Astrocyte of the hippocampus (primary cell): Measurements from ENCODE around the gene UVSSA.

Source experiments
- DNase-seq: peaks from one replicate; pipeline ENCODE4 v3.0.0; 2011; ENCODE audit warnings: low read depth, low spot score

The UVSSA gene

DNA sequence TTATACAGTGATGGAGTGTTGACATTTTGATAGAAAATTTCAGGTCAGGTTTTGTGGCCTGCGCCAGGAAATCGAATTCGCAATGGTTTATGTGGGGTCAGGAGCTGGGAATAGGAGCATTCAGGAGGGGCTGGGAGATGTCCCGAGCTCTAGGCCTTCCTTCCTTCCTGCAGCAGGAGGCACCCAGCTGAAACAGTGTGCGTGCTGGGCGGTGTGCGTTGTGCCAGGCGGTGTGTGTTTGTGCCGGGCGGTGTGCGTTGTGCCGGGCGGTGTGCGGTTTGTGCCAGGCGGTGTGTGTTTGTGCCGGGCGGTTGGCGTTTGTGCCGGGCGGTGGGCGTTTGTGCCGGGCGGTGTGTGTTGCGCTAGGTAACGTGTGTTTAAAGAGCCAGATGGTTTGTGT is 1.7 kb downstream of the UVSSA start:
- DNase-seq = no peak

DNA sequence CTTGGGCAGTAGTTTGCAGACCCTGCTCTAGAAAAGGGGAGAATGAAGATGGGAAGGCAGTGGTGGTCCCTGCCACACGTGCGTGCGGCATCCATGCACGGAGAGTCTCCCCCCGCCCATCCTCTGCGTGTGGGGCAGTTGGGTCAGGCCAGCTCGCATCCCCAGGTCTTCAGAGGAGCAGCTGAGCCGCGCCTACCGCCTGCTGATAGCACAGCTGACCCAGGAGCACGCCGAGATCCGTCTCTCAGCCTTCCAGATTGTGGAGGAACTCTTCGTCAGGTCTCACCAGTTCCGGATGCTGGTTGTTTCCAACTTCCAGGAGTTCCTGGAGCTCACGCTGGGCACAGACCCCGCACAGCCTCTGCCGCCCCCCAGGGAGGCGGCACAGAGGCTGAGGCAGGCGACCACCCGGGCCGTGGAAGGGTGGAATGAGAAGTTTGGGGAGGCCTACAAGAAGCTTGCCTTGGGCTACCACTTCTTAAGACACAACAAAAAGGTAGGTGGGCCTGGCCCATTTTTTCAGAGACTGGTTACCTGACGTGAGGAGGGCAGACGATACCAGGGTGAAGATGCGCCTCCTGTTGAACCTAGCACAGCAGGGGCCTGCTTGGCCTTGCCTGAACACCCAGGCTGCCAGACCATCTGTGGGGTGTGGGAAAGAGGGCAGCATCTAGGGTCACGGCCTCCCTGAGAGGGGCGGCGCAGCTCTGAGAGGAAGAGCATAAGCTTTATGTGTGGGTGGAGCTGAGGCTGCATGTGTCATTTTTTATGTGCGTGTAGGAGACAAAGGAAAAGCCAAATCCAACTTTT is 2.6 kb downstream of the UVSSA start:
- no peak for DNase-seq

DNA sequence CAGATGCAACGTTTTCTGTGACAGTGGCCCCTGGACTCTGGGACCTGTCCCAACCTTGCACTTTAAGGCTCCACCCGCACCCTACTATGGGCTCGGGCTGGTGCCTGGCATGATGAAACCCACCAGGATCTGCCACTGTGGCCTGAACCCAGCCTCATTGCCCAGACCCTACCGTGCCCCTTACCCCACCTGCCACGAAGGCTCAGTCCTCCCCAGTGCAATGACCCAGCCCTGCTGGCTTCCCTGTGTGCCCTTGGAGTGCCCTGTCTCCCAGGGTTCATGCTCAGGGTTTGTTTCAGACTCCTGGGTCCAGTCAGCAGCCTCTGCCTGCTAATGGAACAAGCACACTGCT is 3.1 kb downstream of the UVSSA start:
- DNase-seq = no peak

DNA sequence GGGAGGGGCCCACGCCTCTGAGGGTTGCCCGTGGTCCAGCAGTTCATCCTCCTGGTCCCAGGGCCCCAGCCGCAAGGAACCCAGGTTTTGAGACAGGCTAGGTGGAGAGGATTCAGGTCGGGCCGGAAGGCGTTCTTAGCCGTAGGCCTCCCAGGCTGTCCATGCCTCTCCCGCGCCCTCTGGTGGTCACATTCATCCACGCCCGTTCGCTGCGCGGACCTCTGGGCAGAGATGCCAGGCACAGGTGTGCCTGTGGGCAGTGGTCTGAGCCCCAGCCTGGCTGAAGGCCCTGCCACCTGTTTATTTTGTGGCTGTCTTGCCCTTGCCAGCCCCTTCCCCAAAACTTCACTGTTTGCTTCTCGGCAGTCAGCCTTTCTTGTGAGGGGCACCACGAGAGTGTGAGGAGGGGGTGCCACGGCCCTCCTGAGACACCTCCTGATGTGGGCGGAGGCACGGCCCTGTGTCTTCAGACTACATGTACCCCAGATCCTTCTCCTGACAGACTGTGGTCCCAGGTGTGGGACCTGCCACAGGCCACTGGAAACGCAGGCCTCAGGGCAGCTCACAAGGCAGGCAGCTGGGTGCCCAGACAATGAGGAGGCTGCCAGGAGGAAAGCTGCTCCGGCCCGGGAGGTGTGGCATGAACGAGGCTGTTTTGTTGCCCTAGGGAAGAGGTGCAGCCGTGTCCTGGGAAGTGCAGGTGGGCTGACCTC is 5.0 kb downstream of the UVSSA start:
- DNase-seq = peak; percentile 90

DNA sequence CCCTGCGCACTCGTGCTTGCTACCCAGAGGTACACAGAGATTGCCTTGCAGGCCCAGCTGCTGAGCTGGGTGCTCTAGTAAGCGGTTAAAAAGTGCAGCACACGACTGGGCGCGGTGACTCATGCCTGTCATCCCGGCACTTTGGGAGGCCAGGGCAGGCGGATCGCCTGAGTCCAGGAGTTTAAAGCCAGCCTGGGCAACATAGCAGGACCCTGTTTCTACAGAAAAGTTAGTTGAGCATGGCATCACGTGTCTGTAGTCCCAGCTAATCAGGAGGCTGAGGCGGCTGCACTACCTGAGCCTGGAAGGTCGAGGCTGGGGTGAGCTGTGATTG is 5.5 kb downstream of the UVSSA start:
- no peak for DNase-seq

DNA sequence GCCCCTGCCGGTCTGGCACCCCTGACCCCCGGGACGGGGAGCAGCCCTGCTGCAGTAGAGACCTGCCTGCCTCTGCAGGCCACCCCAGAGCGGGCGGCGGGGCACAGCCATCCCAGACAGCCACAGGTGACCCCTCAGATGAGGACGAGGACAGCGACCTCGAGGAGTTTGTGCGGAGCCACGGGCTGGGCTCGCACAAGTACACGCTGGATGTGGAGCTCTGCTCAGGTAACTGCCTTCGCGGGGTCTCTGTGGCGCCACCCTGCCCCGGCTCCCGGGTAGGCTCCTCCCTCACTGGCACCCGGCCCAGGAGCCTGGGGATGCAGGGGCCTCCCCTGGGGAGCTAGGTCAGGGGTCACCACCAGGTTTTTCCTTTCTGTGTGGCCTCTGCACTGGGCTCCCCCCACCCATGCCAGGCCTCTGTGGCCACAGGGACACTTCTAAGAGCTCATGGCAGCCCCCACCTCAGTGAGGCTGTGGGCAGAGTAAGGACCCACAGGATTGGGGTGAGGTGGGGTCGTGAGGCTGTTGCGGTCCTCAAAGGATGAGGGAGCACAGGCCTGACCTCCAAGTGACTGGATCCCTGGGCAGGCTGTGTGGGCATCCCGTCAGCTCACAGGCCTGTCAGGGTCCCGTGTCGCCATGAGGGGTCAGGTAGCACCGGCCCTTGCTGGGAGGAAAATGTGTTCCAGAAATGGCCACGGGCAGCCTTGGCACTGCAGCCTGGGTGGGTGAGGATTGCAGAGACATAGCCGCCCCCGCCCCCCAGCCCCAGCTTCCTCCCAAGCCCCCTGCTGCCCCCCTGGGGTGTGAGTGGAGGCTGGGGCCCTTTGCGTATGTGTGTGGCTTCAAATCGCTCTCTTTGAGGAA is 6.4 kb downstream of the UVSSA start:
- DNase-seq = no peak

DNA sequence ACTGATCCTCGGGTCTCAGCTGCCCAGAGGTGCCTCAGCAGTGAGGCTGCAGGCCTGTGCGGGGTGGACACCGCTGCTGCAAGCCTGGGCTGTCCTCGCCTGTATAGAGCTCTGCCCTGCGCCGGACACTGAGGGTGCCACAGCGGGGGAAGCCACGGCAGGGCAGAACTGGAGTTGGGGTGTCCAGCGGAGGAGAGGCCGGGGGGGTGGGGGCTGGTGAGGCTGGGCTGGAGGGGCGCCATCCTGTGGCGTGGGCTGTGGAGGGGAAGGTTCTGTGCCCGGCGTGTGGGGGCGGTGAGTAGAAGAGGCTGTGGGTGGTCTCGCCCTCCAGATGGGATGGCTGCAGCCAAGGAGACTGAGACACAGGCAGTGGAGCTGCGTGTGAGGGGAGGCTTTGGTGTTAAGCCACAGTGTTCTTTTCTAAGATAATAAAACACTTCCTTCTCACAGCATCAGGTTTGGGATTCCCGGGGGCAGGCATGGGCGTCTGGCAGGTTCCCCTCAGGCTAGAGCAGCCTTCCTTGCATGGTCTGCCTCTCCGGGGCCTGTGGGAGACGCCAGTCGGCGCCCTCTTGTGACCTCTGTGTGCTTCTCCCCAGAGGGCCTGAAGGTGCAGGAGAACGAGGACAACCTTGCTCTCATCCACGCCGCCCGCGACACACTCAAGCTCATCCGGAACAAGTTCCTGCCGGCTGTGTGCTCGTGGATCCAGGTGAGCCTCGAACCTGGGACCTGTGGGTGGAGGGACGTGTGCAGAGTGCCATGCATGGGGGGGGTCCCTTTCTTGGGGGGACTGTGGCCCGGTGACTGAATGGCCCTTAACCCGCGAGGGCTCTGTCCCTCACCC is 7.4 kb downstream of the UVSSA start:
- no peak for DNase-seq

DNA sequence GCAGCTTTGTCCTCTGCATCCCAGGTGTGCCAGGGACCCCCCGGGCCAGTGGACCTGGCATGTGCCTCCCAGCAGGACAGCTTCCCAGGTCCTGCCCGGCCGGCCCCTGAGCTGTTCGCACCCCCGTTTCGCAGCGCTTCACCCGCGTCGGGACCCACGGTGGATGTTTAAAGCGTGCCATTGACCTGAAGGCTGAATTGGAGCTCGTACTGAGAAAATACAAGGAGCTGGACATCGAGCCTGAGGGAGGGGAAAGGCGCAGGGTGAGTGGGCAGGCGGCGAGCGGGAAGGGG is 7.9 kb downstream of the UVSSA start:
- DNase-seq = no peak

DNA sequence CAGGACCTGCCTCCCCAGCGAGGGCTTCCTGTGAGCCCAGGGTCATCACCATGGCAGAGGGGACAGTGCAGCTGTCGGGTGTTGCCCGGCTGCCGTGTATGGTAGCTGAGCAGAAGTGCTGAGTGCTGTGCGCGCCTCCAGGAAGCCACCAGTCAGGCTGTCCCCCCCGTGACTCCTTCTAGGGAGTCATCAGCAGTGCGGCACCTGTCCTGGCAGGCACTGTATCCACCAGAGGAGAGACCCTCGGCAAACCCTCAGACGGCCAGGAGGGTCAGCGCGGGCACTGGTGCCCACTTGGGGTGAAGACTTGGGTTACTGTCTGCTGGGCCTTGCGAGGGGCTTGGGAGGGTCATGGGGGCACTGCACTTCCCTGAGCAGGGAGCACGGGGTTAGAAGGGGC is 8.4 kb downstream of the UVSSA start:
- no peak for DNase-seq

DNA sequence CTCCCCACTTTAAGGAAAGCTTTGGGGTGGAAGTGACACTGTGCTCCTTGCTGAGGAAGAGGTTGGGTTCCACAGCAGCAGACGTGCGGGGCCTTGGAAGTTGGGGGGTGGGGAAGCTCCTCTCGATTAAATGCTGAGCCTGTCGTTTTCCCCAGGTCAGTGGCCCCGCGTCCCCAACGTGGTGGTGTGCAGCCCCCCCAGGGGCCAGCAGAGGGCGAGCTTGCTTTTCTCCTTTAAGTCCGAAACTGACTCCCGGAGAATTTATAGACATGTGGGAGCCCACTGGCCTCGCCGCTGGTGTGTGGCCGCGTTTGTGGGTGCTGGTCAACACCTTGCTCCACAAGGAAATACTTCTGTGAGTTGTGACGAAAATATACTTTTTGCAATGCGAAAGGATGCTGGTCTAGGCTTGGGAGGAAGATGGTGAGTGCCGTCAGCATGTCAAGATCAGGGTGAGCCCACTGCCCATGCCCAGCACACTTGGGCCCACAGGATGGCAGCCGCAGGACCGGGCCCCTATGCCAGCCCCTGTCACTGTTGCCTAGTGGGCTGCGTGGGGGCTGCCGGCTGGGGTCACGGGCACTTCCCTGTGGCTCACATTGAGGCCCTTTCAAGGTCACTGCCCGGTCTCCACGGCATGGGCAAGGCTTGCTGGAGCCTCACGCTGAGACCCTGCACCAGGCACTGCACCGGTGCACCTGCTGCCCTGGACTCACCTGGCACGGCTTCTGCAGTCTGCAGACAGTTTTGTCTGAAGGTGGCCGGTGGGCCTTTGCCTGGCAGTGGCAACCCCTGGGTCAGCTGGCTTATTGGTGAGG is 9.4 kb downstream of the UVSSA start:
- DNase-seq = peak; percentile 73

DNA sequence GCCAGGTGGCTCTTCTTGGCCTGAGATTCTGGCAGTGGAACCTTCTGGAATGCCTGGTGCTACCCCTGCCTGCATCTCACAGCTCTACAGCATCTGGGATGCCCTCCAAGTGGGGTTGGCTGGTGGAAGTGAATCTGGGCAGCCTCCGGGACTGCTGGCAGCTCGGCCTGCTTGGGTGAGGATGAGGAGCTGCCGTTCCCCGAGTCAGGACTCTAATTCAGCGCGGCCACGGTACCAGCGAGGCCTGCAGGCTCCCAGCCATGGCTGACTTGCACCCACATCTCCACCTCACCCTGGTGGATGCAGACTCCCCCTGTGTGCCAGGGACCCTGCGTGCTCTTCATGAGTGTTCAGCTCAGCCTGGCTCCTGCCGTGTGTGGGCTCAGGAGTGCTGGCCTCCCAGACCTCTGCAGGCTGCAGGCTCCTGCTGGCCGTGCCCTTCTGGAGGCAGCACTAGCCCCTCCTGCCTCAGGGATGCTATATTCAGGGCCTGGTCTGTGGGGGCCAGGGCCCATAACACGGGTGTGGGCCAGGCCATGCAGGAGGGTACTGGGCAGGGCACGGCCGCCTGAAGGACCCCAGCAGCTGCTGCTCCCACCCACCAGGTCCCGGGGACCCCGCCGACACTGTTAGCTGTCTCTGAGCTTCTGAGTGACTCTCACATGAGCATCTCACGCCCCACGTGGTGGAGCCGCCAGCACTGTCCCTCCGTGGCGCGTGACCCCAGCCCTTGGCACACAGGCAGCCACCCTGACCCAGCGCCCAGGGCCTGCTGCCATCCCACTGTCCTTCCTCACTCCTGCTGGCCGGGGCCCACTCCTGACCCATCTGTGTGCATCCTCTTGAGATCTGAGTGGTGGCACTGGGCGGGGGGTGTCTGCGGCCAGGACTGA is 10.6 kb downstream of the UVSSA start:
- no peak for DNase-seq

DNA sequence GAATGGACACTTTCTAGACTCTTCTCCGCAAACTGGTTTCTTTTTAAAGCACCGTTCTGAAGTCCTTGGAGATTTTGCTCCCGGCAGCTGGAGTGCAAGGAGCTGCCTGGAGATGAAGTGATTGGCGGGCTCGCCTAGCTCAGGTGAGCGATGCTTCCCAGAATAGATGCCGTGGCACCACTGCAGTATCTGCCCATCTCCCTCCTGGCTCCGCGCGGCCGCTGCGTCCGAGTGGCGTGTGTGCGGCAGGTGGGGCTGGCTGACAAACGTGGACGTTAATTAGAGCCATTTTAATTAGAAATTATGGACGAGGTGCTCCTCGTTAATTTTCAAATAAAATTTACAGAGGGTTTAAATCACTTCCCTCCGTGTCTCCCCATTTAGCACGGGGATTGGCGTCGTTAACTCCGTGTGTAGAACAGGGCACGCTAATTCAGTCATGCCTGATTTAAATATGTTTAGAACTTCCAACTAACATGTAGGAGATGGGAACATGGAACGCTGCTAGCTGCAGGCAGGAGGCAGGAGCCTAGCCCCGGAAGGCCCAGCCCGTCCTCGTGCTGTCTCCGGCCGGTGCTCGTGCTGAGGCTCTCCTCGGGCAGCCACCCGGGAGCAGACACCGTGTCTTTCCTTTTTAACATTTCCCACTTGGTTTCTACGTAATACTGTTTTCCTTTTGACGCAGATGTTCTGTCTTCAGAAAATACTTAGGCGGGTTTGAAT is 11.6 kb downstream of the UVSSA start:
- DNase-seq = no peak

DNA sequence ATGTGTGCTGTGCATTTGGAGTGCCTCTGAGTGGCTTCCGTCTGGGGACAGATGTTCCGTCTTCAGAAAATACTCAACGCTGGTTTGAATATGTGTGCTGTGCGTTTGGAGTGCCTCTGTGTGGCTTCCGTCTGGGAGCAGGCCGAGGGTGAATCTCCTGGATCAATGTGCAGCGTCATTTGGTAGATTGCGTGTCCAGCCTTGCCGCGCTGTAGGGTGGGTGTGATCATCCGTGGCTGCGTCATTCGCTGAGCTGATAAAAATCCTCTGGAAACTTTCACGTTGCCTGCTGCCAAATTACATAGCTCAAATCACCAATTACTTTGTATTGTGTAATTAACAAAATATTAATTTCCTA is 12.1 kb downstream of the UVSSA start:
- no peak for DNase-seq

DNA sequence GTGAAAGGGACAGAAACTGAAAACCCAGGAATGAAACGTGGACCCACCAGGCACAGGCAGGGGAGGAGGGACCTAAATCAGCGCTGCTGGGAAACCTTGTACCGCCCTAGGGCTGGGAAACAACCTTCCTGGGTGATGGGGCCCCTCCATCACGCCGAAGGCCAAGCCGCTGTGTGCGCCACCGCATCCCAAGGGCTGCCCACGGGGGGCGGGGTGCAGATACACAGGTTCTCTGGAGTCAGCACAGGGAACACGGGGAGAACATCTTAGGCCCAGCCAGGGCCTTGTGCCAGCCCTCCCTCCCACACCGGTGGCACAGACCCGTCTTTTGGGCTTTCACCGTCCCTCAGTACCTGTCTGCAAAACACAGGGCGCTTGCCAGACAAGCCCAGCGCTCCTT is 13.0 kb downstream of the UVSSA start:
- no peak for DNase-seq

DNA sequence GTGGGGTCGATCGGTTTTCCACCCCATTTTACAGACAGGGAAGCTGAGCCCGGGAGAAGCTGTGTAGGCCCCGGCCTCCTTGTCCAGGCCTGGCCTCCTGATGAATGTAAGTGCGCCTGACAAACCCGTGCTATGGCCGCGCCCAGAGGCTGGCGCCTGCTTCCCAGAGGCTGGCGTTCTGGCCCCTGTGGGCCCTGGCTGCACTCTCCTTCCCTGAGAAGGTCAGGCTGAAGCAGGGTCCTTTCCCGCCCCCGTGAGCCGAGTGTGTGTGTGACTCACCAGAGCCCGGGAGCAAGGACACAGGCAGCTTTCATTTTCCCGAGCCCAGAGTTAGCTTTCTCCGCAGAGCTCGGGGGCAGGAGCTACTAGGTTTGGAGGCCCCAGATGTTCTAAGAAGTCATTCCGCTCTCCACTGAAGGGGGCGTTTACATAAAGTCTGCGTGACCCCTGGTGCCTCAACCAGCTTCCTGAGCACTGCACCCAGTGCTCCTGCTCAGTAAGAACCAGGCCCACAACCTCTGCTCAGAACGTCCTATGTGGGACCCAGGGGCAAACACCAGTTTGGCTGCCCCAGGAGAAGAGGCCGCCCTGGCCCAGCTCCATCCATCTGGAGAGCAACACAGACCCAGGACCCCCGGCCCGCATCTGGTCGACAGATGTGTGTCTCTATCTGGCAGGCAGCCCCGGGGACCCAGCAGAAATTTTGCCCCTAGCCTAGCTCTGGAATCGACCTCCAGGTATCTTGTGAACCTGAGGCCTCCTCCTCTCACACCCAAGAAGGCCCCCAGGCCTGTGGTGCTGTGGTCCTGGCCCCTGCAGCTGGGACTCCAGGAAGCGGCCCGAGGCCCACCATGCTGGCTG is 13.6 kb downstream of the UVSSA start:
- DNase-seq = peak; percentile 55

DNA sequence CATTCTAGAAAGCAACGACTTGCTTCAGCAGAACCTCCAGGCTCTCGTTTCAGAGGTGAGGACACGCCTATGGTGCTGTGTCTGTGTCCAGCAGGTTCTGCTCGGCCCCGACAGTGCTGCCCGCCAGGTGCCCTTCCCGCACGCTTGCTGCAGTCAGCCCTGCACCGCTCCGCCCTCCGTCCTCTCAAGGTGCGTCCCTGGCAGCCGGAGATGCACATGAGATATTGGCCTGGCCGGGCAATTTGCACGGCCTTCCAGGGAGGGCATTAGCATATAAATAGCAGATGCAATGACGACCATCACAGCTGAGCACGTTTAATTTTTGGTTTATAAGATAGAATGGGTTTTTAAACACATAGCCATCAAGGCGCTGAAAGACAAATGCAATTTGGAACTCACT is 14.4 kb downstream of the UVSSA start:
- DNase-seq = no peak

DNA sequence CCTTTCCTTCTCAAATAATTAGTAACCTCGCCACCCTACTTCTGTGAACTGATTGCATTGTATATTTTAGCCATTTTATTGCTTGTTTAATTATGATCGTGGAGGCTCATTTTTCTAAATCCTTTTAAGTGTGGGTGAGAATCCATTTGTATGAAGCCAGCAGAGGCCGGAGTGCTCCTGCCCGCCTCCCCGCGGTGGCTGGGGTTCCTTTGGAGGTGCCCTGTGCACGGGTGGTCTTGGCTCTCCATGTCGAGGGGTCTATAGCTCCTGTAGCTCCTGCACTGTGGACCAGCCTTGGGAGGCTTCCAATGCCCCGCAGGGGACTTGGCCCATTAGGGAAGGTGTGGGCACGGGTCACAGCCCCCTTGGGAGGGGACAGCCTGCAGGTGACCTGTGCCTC is 15.0 kb downstream of the UVSSA start:
- DNase-seq = no peak

DNA sequence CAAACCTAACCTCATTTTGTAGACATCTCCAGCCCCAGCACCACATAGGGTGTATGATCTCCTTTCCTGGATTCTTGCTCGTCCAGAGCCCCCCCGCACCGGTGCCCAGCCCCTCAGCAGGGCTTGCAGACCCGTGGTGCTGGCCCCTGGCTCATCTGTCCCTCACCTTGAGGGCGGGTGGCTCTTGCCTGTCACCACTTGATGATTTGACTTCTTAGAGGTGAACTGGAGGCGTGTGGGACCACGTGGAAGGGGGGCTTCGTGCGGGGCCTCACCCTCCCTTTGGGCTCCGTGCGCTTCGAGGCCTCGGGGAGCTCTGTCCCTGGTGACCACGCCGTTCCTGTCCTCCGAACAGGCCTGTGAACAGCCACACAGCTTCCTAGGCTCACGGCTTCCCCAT is 15.5 kb downstream of the UVSSA start:
- DNase-seq = no peak
